K562 (cell line): ENCODE measurements around the gene ITGB6. TPM values are rescaled to one million over a fixed set of nuclear protein-coding genes. Genes with fewer than 3 reads are reported as not detected.

ENCODE experiments used
- ATAC-seq: fragments of 200-7000 bp; cut with Tn5 transposase; 3 replicates; pipeline ENCODE4 v1.9.1; 2020; ENCODE audit warnings: moderate library complexity
- BruUV-seq: library from RNA; stranded (reverse); fragments of 400-500 nt; replicated peaks from 2 replicates; lab custom pipeline; 2021; lab: Mats Ljungman, UMichigan
- CTCF ChIA-PET: fragments of 300-600 bp; formaldehyde crosslinking; extraction: SDS; loops from one replicate; lab custom pipeline; 2021; ENCODE audit warnings: low intra/inter-chr PET ratio; lab: Yijun Ruan, JAX
- POLR2A ChIA-PET: fragments of 300-600, 350-650 bp; sonication (Branson Sonifier 250); formaldehyde crosslinking; extraction: SDS; loops from one replicate; lab custom pipeline; 2021; ENCODE audit warnings: antibody characterized with exemption, inconsistent platforms; lab: Yijun Ruan, JAX
- DNase-seq, 4 experiments: peaks; one replicate each; pipeline versions ENCODE4 v3.0.0 to v3.0.0-alpha.2; 2011 to 2018; ENCODE audit warnings: low spot score in 3 of 4, mixed read lengths in 3 of 4; ENCODE audit errors: extremely low read depth in 1 of 4
- FAIRE-seq: peaks from 2 replicates; lab custom pipeline; 2011; peaks lifted over from hg19 to GRCh38; lab: Jason Lieb, UNC
- H2AFZ ChIP-seq: 2 replicates; pipeline ENCODE4 v1.6.0; 2011; ENCODE audit warnings: low read depth, low read length, control low read depth, inconsistent platforms
- H3K27ac ChIP-seq: fragments of 200-600 bp; 3 replicates; pipeline ENCODE4 v1.8.0; 2011; ENCODE audit warnings: low read depth, mild to moderate bottlenecking, control low read depth, inconsistent platforms, low read length, moderate library complexity, mixed read lengths; ENCODE audit errors: extremely low read depth
- H3K27me3 ChIP-seq, 2 experiments: fragments of 300-600 bp in 1 of 2; 2 replicates in 1 of 2; 3 replicates in 1 of 2; pipeline versions ENCODE4 v1.6.0 to v1.8.0; 2011; ENCODE audit warnings: inconsistent platforms in 2 of 2, low read length in 2 of 2, mild to moderate bottlenecking in 1 of 2, mixed read lengths in 1 of 2, moderate library complexity in 1 of 2; ENCODE audit not compliant: control insufficient read depth in 2 of 2, insufficient read depth in 2 of 2
- H3K36me3 ChIP-seq: fragments of 300-600 bp; 3 replicates; pipeline ENCODE4 v1.8.0; 2011; ENCODE audit warnings: mild to moderate bottlenecking, low read length, inconsistent platforms; ENCODE audit not compliant: control insufficient read depth, insufficient read depth
- H3K4me1 ChIP-seq, 2 experiments: fragments of 200-600 bp in 1 of 2; replicated peaks in 1 of 2; 2 replicates in 1 of 2; 3 replicates in 1 of 2; pipeline versions ENCODE4 v1.5.1 to v1.8.0; 2011; ENCODE audit warnings: inconsistent platforms in 2 of 2, low read length in 2 of 2, mild to moderate bottlenecking in 1 of 2, mixed read lengths in 1 of 2, moderate library complexity in 1 of 2; ENCODE audit not compliant: control insufficient read depth in 2 of 2, insufficient read depth in 2 of 2
- H3K4me2 ChIP-seq: 2 replicates; pipeline ENCODE4 v1.6.1; 2011; ENCODE audit warnings: low read length, control low read depth, inconsistent platforms, mixed read lengths; ENCODE audit not compliant: insufficient read depth
- H3K4me3 ChIP-seq: fragments of 200-600 bp; sonication (generic), shearing (Covaris generic); 2 replicates; pipeline ENCODE4 v1.5.1; 2016; ENCODE audit warnings: control low read depth, inconsistent platforms
- H3K79me2 ChIP-seq: fragments of 200-600 bp; 3 replicates; pipeline ENCODE4 v1.8.0; 2011; ENCODE audit warnings: low read length, inconsistent platforms; ENCODE audit not compliant: control insufficient read depth, insufficient read depth
- H3K9ac ChIP-seq, 2 experiments: 2 replicates each; pipeline versions ENCODE4 v1.6.0 to v1.6.1; 2011; ENCODE audit warnings: low read depth in 2 of 2, low read length in 2 of 2, control low read depth in 1 of 2, inconsistent platforms in 1 of 2, mild to moderate bottlenecking in 1 of 2, mixed read lengths in 1 of 2; ENCODE audit not compliant: insufficient read depth in 1 of 2
- H3K9me1 ChIP-seq: one replicate; pipeline ENCODE4 v1.6.0; 2011; ENCODE audit warnings: inconsistent platforms, mild to moderate bottlenecking, low read length, moderate library complexity; ENCODE audit not compliant: control insufficient read depth, insufficient read depth
- H3K9me3 ChIP-seq: replicated peaks from 2 replicates; pipeline ENCODE4 v1.5.1; 2011; ENCODE audit warnings: low read depth, low read length, inconsistent platforms; ENCODE audit not compliant: control insufficient read depth, insufficient read depth
- H4K20me1 ChIP-seq: replicated peaks from 2 replicates; pipeline ENCODE4 v1.6.1; 2011; ENCODE audit warnings: low read length, inconsistent platforms, mixed read lengths; ENCODE audit not compliant: control insufficient read depth, insufficient read depth
- CHCHD3 ChIP-seq: fragments of 250-450 bp; sonication (Bioruptor Pico); IDR thresholded peaks from 2 replicates; pipeline ENCODE4 v2.1.2; 2022; ENCODE audit warnings: mild to moderate bottlenecking
- CHD7 ChIP-seq: fragments of 200-600 bp; sonication (generic); IDR thresholded peaks from one replicate; pipeline ENCODE4 v1.6.1; 2012; ENCODE audit warnings: mild to moderate bottlenecking, low read depth, low read length, inconsistent platforms
- CREB5 ChIP-seq: fragments of 250-450 bp; sonication (Bioruptor Pico); IDR thresholded peaks from 2 replicates; pipeline ENCODE4 v1.5.0; 2020; ENCODE audit warnings: mild to moderate bottlenecking
- GABPB1 ChIP-seq: sonication (generic); formaldehyde crosslinking; IDR thresholded peaks from 2 replicates; pipeline ENCODE4 v1.8.0; 2022; ENCODE audit warnings: mild to moderate bottlenecking, missing genetic modification reagents
- MLLT1 ChIP-seq, 2 experiments: fragments of 450-650 bp; IDR thresholded peaks; 2 replicates each; pipeline ENCODE4 v1.6.1; 2016
- SRF ChIP-seq, 2 experiments: fragments of 250-450, 450-650 bp in 1 of 2; sonication (Bioruptor Pico) in 1 of 2; sonication (generic) in 1 of 2; formaldehyde crosslinking; IDR thresholded peaks; 2 replicates each; pipeline versions ENCODE4 v1.5.0 to v1.5.1; 2020 to 2022; ENCODE audit warnings: mild to moderate bottlenecking in 1 of 2, missing genetic modification reagents in 1 of 2
- STAT5A ChIP-seq: IDR thresholded peaks from 2 replicates; pipeline ENCODE4 v1.6.1; 2012; ENCODE audit warnings: low read length, inconsistent platforms, borderline replicate concordance
- USF2 ChIP-seq: sonication (generic); formaldehyde crosslinking; IDR thresholded peaks from 2 replicates; pipeline ENCODE4 v1.5.0; 2020; ENCODE audit warnings: missing genetic modification reagents
- WGBS: fragments of 100-300 bp; shearing (Covaris generic); methylation state at CpG from one replicate; pipeline ENCODE4 v1.1.6; 2016; ENCODE audit warnings: low coverage, mixed read lengths; ENCODE audit not compliant: insufficient coverage; ENCODE audit errors: missing lambda C conversion rate; 5-methylcytosine and 5-hydroxymethylcytosine counted together
- in situ Hi-C: fragments of 300-500 bp; cut with MboI; formaldehyde crosslinking; loops from 4 replicates; pipeline ENCODE4 v1.15.0; 2018; ENCODE audit warnings: inconsistent platforms, mixed read lengths
- intact Hi-C: fragments of 100-400 bp; cut with micrococcal nuclease; formaldehyde crosslinking; loops from 2 replicates; pipeline ENCODE4 v1.14.2; 2022
- polyA plus RNA-seq, 8 experiments: library from polyadenylated mRNA; depleted of rRNA in 4 of 8; stranded (reverse) in 5 of 8; unstranded in 3 of 8; fragments of >200 nt; fragmentation: Nextera tagmentation in 2 of 8; fragmentation: Illumina TruSeq in 1 of 8; extraction: Ambion mirVana in 2 of 8; extraction: Trizol in 1 of 8; gene quantifications; 2 replicates each; pipeline versions ENCODE4 v1.2.1 to v1.2.3, GENCODE V29; 2011 to 2014; ENCODE audit warnings: inconsistent platforms in 1 of 8, missing spikeins in 1 of 8
- total RNA-seq, 7 experiments: library from RNA; depleted of rRNA in 6 of 7; stranded (reverse); fragments of >200 nt in 6 of 7; fragmentation: Illumina TruSeq in 2 of 7; extraction: Trizol in 2 of 7; gene quantifications; 2 replicates each; pipeline versions ENCODE4 v1.2.1 to v1.2.3, GENCODE V29; 2011 to 2021; ENCODE audit warnings: low replicate concordance in 1 of 7

The ITGB6 gene
- total and polyA plus RNA-seq, 9 of the 15 experiments (the other 6 are each of a cell fraction or from before 2014, with no cell fraction given): 0.18 TPM; not detected in 8

GRCh38 chr2:160194351-160194750, 5.7 kb downstream of the ITGB6 start:
- POLR2A ChIA-PET: no interaction called here
- no TSS peak for BruUV-seq
- TF ChIP-seq SRF (CRISPR knock-in tag; IDR thresholded peaks at IDR 0.05) (no peak), GABPB1 (no peak), CREB5 (CRISPR knock-in tag) (no peak), CHCHD3 (CRISPR knock-in tag) (no peak), STAT5A (no peak), MLLT1 (IDR thresholded peaks at IDR 0.05) (no peak), CHD7 (no peak), USF2 (CRISPR knock-in tag) (no peak)

More at GRCh38 chr2:160194351-160194750, 5.7 kb downstream of the ITGB6 start:
- FAIRE-seq: no peak
- in situ Hi-C loops: no loop called here
- H3K4me3 ChIP-seq: no peak overlapping the region
- WGBS: 0% methylated on average over 2 of the region's 2 CpGs
- CTCF ChIA-PET: no interaction called here
- no peak overlapping the region for H3K4me2 ChIP-seq
- intact Hi-C loops: no loop called here
- DNase-seq: no peak
- no peaks in the 10 kb centered on the region for H3K9me3 ChIP-seq
- H3K4me1 ChIP-seq: no peaks in the 10 kb centered on the region
- no peak overlapping the region for H3K9ac ChIP-seq
- H3K27ac ChIP-seq: no peak overlapping the region
- H2AFZ ChIP-seq: no peak overlapping the region
- H3K79me2 ChIP-seq: no peaks in the 10 kb centered on the region
- H3K27me3 ChIP-seq: no peaks in the 10 kb centered on the region
- ATAC-seq: no peak
- H3K36me3 ChIP-seq: no peaks in the 10 kb centered on the region
- no peaks in the 10 kb centered on the region for H4K20me1 ChIP-seq
- no peaks in the 10 kb centered on the region for H3K9me1 ChIP-seq
